MG63 (cell line): Measurements from ENCODE around the gene TUBAL3. TPM values are rescaled to one million over a fixed set of nuclear protein-coding genes. Genes with fewer than 3 reads are reported as not detected.
"Not testable (repeated sequence)": the region's sequence is repeated elsewhere in the genome, so short reads cannot be mapped to it uniquely, and the experiment has no call there.

ENCODE experiments used
- DNase-seq: peaks from one replicate; pipeline ENCODE4 v3.0.0-alpha.2; 2020
- H3K27me3 ChIP-seq: fragments of 250-450 bp; sonication (Bioruptor Pico); 2 replicates; pipeline ENCODE4 v1.5.1; 2020; ENCODE audit warnings: mild to moderate bottlenecking, moderate library complexity
- H3K36me3 ChIP-seq: fragments of 250-450 bp; sonication (Bioruptor Pico); 2 replicates; pipeline ENCODE4 v1.5.1; 2020; ENCODE audit warnings: mild to moderate bottlenecking, moderate library complexity
- H3K4me3 ChIP-seq: fragments of 250-450 bp; sonication (Bioruptor Pico); 2 replicates; pipeline ENCODE4 v1.5.1; 2020; ENCODE audit warnings: mild to moderate bottlenecking, moderate library complexity
- H3K9me3 ChIP-seq: fragments of 250-450 bp; sonication (Bioruptor Pico); 2 replicates; pipeline ENCODE4 v1.5.1; 2020; ENCODE audit warnings: mild to moderate bottlenecking, moderate library complexity
- total RNA-seq: library from RNA; depleted of rRNA; stranded (reverse); fragments of >200 nt; shearing (Covaris generic); gene quantifications from 2 replicates; pipeline ENCODE4 v1.2.3, GENCODE V29; 2014; ENCODE audit warnings: low replicate concordance

Gene TUBAL3
- total RNA-seq, 1 experiment from 2014 or later, result not detected

DNA sequence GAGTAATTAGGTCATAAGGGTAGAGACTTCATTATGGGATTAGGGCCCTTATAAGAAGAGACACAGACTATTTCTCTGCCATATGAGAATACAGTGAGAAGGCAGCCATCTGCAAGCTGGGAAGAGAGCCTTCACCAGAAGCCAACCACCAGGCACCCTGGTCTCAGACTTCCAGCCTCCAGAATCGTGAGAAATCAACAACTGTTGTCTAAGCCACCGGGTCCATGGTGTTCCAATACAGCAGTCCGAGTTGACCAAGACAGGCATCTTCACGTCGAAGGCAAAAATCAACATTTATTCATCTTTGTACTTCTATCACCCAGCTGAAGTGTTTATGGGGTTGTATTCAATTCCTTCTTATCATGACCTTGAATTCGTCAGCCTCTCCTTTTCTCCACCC, 5.3 kb downstream of the TUBAL3 start:
- Histone ChIP-seq H3K27me3 (no peaks in the 10 kb centered on the region), H3K4me3 (no peak overlapping the region), H3K36me3 (no peaks in the 10 kb centered on the region), H3K9me3 (no peaks in the 10 kb centered on the region)
- no peak for DNase-seq

DNA sequence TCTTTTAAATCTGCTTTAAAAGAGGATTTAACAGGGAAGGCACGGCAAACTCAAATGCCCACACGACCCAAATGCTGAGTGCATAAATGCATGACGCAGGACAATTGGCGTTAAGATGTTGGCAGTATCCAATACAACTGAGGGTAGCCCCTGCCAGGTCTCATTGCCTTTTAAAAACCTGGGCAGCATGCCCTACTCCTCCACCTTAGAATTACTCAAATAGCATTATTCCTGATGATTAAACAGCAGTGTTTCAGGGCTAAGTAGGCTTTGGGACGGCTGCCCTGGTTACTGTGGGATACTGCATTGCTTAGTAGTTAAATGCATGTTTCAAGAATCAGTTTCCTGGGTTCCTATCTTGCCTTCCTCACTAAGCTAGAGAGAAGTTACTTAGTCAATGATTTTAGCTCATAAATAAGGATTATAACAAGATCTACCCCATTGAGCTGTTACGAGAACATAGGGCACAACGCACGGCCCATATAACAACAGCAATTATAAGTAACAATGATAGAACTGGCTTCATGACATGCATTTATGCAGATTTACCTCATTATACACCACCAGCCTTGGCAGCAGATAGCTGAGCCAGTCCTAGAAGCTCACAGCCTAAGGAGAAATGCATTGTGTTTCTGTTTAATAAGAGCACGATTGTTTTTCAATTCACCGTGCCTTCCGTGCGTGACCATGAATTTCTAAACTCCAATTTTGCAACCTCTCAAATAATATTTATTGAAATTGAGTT, 7.9 kb downstream of the TUBAL3 start:
- no peak overlapping the region for H3K4me3 ChIP-seq
- peaks cover 3% of the 10 kb centered on the region for H3K9me3 ChIP-seq
- peak; percentile 90 for DNase-seq
- H3K27me3 ChIP-seq, result no peaks in the 10 kb centered on the region
- no peaks in the 10 kb centered on the region for H3K36me3 ChIP-seq

DNA sequence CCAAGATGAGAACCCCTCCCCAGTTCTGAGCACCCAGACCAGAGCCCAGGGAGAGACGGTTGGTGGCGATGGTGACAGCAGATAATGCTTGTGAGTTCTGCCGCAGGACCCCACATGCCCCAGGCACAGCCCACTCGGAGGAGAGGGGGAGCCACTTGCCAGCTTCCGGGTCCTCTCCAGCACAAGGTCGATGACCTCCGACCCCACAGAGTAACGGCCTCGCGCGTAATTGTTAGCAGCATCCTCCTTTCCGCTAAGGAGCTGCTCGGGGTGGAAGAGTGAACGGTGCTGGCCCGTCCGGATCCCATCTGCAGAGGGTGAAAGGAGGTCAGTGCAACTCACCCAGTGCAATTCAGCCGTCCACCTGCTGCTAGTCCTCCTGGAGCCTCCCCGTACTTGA, 9.5 kb downstream of the TUBAL3 start:
- H3K36me3 ChIP-seq, result no peaks in the 10 kb centered on the region
- peaks cover 16% of the 10 kb centered on the region for H3K9me3 ChIP-seq
- no peak overlapping the region for H3K4me3 ChIP-seq
- H3K27me3 ChIP-seq, result no peaks in the 10 kb centered on the region
- no peak for DNase-seq

DNA sequence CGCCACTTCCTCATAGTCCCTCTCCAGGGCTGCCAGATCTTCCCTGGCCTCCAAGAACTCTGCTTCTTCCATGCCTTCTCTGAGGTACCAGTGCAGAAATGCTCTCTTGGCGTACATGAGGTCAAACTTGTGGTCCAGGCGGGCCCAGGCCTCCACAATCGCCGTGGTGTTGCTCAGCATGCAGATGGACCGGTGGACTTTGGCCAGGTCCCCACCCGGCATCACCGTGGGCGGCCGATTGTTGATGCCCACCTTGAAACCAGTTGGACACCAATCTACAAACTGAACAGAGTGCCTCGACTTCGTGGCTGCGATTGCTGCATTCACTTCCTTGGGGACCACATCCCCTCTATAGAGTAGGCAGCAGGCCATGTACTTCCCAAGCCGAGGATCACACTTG, 11.1 kb downstream of the TUBAL3 start:
- Histone ChIP-seq H3K9me3 (peaks cover 23% of the 10 kb centered on the region), H3K4me3 (no peak overlapping the region), H3K36me3 (no peaks in the 10 kb centered on the region), H3K27me3 (no peaks in the 10 kb centered on the region)
- no peak for DNase-seq

DNA sequence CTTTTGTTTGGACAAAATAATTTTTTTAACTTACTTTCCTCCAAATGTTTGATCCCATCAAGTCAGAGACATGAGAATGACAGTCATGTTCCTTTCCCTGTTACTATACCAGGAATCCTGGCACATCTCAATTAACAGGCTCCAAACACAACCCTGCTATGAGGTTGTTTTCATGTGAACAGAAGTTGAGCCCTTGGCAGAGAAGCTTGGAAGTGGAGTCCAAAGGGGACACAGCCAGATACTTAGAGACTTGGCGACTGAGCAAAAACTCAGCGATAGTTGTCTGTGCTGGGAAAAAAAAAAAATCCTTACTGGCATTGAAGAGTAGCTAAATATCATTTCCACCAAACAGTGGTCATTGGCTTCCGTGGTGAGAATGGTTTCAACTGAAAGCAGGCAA, 12.8 kb downstream of the TUBAL3 start:
- Histone ChIP-seq H3K27me3 (no peaks in the 10 kb centered on the region), H3K36me3 (no peaks in the 10 kb centered on the region), H3K4me3 (no peak overlapping the region), H3K9me3 (peaks cover 23% of the 10 kb centered on the region)
- DNase-seq, result no peak

DNA sequence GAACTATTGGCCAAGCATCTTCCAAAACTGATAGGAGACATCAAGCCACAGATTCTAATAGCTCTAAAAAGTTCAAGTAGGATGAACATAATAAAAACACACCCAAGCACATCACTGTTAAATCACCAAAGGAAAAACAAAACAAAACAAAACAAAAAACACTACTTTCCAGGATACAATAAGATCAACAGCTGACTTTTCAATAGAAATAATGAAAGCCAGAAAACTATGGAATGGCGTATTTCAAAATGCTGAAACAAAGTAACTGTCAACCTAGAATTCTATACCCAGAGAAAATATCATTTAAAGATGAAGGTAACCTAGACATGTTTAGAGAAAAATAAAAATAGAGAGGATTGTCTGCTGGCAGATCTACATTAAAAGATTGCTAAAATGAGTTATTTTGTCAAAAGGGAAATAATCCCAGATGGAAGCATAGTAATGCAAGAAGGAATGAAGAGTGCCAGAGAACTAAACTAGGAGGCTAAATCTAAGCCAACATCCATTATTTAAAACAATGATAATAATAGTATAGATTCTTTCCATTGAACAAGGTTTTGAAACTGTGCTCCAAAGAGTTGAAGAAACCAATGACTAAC, 13.9 kb downstream of the TUBAL3 start:
- peaks cover 23% of the 10 kb centered on the region for H3K9me3 ChIP-seq
- DNase-seq, result no peak
- H3K4me3 ChIP-seq, result no peak overlapping the region
- H3K36me3 ChIP-seq, result no peaks in the 10 kb centered on the region
- no peaks in the 10 kb centered on the region for H3K27me3 ChIP-seq

DNA sequence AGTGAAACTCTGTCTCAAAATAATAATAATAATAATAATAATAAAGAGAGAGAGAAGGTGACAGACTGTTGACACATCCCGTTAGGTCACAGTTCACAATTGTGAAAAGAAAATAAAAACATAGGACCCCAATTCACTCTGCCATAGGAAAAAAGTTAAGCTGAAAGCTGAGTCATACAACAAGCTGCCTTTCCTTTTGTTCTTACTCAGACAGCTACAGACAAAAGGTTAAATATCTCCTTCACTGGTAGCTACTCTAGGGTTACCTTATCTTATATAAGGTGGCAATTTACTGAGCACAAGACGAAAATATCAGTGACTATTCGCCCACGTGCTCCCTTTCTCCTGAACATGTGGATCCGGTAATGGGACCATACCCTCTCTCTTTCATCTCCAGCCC, 17.5 kb downstream of the TUBAL3 start:
- no peak overlapping the region for H3K4me3 ChIP-seq
- no peaks in the 10 kb centered on the region for H3K36me3 ChIP-seq
- H3K27me3 ChIP-seq, result no peaks in the 10 kb centered on the region
- no peak for DNase-seq
- peaks cover 19% of the 10 kb centered on the region for H3K9me3 ChIP-seq

DNA sequence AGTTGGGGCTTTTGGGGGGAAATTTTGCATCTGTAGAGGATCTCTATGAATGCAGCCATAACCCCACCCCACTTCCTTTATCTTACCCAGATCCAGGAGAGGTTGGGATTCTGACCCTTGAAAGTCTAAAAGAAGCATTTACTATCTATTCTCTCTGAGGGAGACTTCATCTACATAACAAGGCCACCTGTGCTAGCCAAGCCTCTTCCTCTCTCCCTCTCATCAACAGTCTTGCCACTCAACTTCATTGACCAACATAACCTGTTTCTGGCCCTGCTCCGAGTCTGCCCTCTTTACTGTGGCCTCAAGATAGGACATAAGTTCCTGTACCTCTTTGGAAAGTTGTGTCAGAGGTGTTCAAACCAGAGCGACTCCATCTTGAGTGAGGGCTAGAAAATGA, 19.4 kb downstream of the TUBAL3 start:
- no peak for DNase-seq
- Histone ChIP-seq H3K9me3 (peaks cover 7% of the 10 kb centered on the region), H3K4me3 (no peak overlapping the region), H3K36me3 (no peaks in the 10 kb centered on the region), H3K27me3 (no peaks in the 10 kb centered on the region)

DNA sequence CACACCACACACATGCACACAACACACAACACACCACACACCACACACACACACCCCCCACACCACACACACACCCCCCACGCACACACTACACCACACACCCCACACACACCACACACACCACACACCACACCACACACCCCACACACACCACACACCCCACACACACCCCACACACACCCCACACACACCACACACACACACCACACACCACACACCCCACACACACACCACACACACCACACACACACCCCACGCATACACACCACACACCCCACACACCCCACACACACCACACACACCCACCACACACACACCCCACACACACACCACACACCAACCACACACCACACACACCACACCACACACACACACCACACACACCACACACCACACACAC, 23.4 kb downstream of the TUBAL3 start:
- H3K27me3 ChIP-seq, result no peaks in the 10 kb centered on the region
- no peaks in the 10 kb centered on the region for H3K9me3 ChIP-seq
- no peaks in the 10 kb centered on the region for H3K36me3 ChIP-seq
- no peak for DNase-seq
- H3K4me3 ChIP-seq, result no peak overlapping the region

DNA sequence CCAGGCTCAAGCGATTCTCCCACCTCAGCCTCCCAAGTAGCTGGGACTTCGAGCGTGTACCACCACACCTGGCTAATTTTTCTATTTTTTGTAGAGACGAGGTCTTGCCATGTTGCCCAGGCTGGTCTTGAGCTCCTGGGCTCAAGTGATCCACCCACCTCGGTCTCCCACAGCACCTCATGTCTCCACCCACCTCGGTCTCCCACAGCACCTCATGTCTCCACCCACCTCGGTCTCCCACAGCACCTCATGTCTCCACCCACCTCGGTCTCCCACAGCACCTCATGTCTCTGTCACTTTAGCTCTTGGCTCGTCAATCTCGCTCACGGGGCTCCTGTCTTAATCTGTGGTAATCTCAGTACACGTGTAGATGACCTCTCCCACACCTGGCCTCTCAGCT, 24.2 kb downstream of the TUBAL3 start:
- DNase-seq, H3K36me3 ChIP-seq, H3K9me3 ChIP-seq, H3K4me3 ChIP-seq, H3K27me3 ChIP-seq: not testable (repeated sequence)

DNA sequence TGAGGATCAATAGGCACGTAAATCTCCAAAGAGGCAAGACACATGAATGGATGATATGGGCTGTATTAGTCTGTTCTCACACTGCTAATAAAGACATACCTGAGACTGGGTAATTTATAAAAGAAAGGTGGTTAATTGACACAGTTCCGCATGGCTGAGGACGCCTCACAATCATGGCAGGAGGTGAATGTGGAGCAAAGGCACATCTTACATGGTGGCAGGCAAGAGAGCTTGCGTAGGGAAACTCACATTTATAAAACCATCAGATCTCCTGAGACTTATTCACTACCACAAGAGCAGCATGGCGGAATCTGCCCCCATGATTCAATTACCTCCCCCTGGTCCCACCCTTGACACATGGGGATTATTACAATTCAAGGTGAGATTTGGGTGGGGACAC, 25.4 kb downstream of the TUBAL3 start:
- H3K4me3 ChIP-seq, DNase-seq, H3K9me3 ChIP-seq, H3K36me3 ChIP-seq, H3K27me3 ChIP-seq: not testable (repeated sequence)

DNA sequence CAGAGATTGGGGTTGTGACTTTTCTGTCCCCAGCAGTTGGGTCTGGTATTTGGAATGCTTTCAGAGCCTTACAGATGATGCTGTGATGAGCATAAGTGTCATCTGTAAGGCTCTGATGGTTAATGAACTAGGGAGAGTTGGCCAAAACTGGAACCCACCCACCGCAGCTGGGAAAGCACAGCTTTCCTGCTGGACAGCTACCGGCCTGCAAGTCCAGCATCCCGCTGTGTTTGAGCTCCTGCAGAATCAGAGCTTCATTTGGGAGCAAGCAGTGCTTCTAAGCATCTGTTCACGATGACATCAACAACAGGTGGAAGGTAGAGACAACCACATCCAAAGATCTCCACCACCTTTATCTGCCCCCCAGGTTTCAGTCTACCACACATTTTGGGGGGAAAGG, 28.2 kb downstream of the TUBAL3 start:
- Histone ChIP-seq H3K36me3 (no peaks in the 10 kb centered on the region), H3K4me3 (no peak overlapping the region), H3K27me3 (no peaks in the 10 kb centered on the region), H3K9me3 (no peaks in the 10 kb centered on the region)
- no peak for DNase-seq

DNA sequence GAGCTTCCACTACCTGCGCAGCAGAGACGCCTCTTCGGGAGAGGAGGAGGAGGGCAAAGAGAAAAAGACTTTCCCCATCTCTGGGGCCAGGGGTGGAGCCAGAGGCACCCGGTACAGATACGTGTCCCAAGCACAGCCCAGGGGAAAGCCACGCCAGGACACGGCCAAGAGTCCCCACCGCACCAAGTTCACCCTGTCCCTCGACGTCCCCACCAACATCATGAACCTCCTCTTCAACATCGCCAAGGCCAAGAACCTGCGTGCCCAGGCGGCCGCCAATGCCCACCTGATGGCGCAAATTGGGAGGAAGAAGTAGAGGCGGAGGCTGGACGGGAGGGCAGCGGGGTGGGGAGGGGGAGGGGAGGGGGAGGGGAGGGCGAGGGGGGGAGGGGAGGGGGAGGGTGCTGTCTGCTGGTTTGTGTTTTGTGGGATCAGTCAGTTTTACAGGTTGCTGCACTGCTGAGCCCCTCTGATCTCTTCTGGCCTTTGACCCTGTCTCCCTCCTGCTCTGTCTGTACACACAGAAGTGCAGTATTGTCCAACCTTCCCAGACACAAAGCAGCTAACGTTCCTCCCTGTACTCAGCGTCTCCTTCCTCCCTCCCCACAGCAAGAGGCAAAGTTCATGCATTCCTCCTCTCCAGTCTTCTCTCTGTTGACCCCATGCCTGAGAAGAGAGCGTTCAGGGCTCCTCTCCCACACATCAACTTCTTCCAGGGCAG, 30.6 kb downstream of the TUBAL3 start:
- Histone ChIP-seq H3K4me3 (no peak overlapping the region), H3K27me3 (no peaks in the 10 kb centered on the region), H3K36me3 (no peaks in the 10 kb centered on the region), H3K9me3 (no peaks in the 10 kb centered on the region)
- no peak for DNase-seq

DNA sequence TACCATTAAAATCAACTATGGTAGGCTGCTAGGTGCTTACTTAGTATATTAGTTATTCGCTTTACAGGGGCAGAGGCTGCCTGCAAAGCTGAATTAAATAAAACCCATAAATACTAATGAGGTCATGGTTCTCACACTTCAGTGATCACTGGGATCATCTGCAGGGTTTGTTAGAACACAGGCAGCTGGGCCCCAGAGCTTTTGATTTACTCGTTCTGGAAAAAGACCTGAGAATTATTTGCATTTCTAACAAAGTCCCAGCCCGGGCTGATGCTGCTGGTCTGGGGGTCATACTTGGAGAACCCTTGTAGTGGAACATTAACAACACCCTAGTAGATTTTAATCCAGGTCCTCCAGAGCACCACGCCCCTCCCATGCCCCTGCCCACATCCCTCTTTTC, 31.3 kb downstream of the TUBAL3 start:
- H3K4me3 ChIP-seq, result no peak overlapping the region
- DNase-seq, result no peak
- H3K9me3 ChIP-seq, result no peaks in the 10 kb centered on the region
- H3K27me3 ChIP-seq, result no peaks in the 10 kb centered on the region
- H3K36me3 ChIP-seq, result no peaks in the 10 kb centered on the region

DNA sequence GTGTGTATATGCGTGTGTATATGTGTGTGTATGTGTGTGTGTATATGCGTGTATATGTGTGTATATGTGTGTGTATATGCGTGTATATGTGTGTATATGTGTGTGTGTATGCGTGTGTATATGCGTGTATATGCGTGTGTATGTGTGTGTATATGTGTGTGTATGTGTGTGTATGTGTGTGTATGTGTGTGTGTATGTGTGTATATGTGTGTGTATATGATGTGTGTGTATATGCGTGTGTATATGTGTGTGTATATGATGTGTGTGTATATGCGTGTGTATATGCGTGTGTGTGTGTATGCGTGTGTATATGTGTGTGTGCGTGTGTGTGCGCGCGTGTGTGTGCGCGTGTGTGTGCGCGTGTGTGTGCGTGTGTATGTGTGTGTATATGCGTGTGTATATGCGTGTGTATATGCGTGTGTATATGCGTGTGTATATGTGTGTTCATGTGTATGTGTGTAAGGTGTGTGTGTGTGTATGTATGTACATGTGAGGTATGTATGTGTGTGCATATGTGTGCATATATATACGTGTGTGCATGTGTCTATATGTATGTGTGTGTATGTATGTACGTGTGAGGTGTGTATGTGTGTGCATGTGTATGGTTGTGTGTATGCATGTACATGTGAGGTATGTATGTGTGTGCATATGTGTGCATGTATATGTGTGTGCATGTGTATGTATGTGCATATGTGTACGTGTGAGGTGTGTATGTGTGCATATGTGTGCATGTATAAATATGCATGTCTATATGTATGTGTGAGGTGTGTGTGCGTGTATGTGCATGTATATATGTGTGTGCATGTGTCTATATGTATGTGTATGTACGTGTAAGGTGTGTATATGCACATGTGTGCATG, 33.9 kb downstream of the TUBAL3 start:
- H3K4me3 ChIP-seq, result no peak overlapping the region
- no peaks in the 10 kb centered on the region for H3K36me3 ChIP-seq
- DNase-seq, result no peak
- no peaks in the 10 kb centered on the region for H3K9me3 ChIP-seq
- H3K27me3 ChIP-seq, result no peaks in the 10 kb centered on the region

DNA sequence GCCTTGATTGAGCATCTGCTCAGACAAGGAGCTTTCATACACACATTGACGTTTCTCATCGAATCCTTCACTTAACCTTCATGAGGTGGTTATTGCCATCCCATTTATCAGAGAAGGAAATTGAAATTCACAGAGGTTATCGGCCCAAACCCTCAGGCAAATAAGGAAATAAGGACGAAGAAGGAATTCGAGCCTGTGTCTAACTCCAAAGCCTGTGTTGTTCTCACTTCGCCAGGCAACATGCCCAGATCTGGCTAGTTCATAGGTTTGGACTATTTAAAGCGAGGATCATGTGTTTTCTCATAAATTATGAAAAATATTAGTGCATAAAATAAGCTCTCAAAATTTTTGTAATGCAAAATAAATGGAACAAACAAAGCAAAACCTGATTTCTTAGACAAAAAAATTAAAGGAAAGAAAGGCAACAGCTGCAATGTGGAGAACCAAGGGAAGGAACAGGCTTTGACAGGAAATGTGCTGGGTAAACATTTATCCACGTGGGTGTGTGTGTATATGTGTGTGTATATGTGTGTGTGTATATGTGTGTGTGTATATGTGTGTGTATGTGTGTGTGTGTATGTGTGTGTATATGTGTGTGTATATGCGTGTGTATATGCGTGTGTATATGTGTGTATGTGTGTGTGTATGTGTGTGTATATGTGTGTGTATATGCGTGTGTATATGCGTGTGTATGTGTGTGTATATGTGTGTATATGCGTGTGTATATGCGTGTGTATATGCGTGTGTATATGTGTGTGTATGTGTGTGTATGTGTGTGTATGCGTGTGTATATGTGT, 35.1 kb downstream of the TUBAL3 start:
- Histone ChIP-seq H3K27me3 (no peaks in the 10 kb centered on the region), H3K9me3 (no peaks in the 10 kb centered on the region), H3K4me3 (no peak overlapping the region), H3K36me3 (no peaks in the 10 kb centered on the region)
- DNase-seq, result no peak
